ENCODE results near the gene RBM41.

RBM41 gene

GRCh38 chrX:107025545-107025944, 93.1 kb downstream of the RBM41 start:
- no peak for DNase-seq

GRCh38 chrX:107014936-107015335, 103.7 kb downstream of the RBM41 start:
- DNase-seq = no peak

All from CD4-positive, alpha-beta T cell treated with Interleukin-4 for 4 hours (primary cell).